CD8-positive, alpha-beta memory T cell (primary cell): ENCODE results near the gene ABHD13. TPM values are rescaled to one million over a fixed set of nuclear protein-coding genes. Genes with fewer than 3 reads are reported as not detected.

ENCODE experiments used
- CTCF ChIA-PET: fragments of 350-600 bp; sonication (Branson Sonifier 250); formaldehyde crosslinking; loops from one replicate; lab custom pipeline; 2021; ENCODE audit warnings: antibody characterized with exemption; lab: Charles Lee
- POLR2A ChIA-PET: fragments of 350-600 bp; sonication (Branson Sonifier 250); formaldehyde crosslinking; loops from one replicate; lab custom pipeline; 2021; ENCODE audit warnings: antibody characterized with exemption; lab: Charles Lee
- DNase-seq, 5 donors: peaks; one replicate each; pipeline versions ENCODE4 v3.0.0 to v3.0.0-alpha.2; 2020 to 2022; ENCODE audit warnings: mixed read lengths in 1 of 5
- H3K27ac ChIP-seq: one replicate; pipeline ENCODE4 v1.7.0; 2013; ENCODE audit warnings: low read depth, mild to moderate bottlenecking, low read length, moderate library complexity
- H3K27me3 ChIP-seq: 2 replicates; pipeline ENCODE4 v1.7.0; 2013; ENCODE audit warnings: low read length, mild to moderate bottlenecking; ENCODE audit not compliant: insufficient read depth, poor library complexity, severe bottlenecking
- H3K36me3 ChIP-seq: 2 replicates; pipeline ENCODE4 v1.7.0; 2013; ENCODE audit warnings: mild to moderate bottlenecking, low read length, moderate library complexity; ENCODE audit not compliant: insufficient read depth
- H3K4me1 ChIP-seq: 2 replicates; pipeline ENCODE4 v1.7.0; 2013; ENCODE audit warnings: mild to moderate bottlenecking, low read length, moderate library complexity; ENCODE audit not compliant: insufficient read depth
- H3K4me3 ChIP-seq: 2 replicates; pipeline ENCODE4 v1.7.0; 2013; ENCODE audit warnings: mild to moderate bottlenecking, low read length
- H3K9me3 ChIP-seq: 2 replicates; pipeline ENCODE4 v1.7.0; 2013; ENCODE audit warnings: mild to moderate bottlenecking, low read length
- H3K27ac Mint-ChIP-seq, 8 donors: one replicate each; pipeline ENCODE4 v1.8.0; 2020 to 2021; ENCODE audit warnings: mixed read lengths in 8 of 8, mild to moderate bottlenecking in 6 of 8, inconsistent platforms in 3 of 8, moderate library complexity in 3 of 8
- H3K27me3 Mint-ChIP-seq, 2 donors: one replicate each; pipeline ENCODE4 v1.8.0; 2020 to 2021; ENCODE audit warnings: mixed read lengths in 2 of 2, mild to moderate bottlenecking in 1 of 2, moderate library complexity in 1 of 2
- H3K36me3 Mint-ChIP-seq, 3 donors: one replicate each; pipeline ENCODE4 v1.8.0; 2020 to 2021; ENCODE audit warnings: mixed read lengths in 3 of 3, inconsistent platforms in 1 of 3, mild to moderate bottlenecking in 1 of 3
- H3K4me1 Mint-ChIP-seq, 3 donors: one replicate each; pipeline ENCODE4 v1.8.0; 2020 to 2021; ENCODE audit warnings: mixed read lengths in 3 of 3, inconsistent platforms in 1 of 3, mild to moderate bottlenecking in 1 of 3
- H3K4me3 Mint-ChIP-seq, 7 donors: one replicate each; pipeline ENCODE4 v1.8.0; 2020 to 2021; ENCODE audit warnings: mixed read lengths in 7 of 7, mild to moderate bottlenecking in 6 of 7, moderate library complexity in 4 of 7, inconsistent platforms in 2 of 7
- H3K9me3 Mint-ChIP-seq, 5 donors: one replicate each; pipeline ENCODE4 v1.8.0; 2020 to 2022; ENCODE audit warnings: mixed read lengths in 5 of 5, mild to moderate bottlenecking in 3 of 5, moderate library complexity in 2 of 5, inconsistent platforms in 1 of 5
- polyA plus RNA-seq: library from polyadenylated mRNA; unstranded; fragments of 300-500 nt; fragmentation: Illumina TruSeq; gene quantifications from one replicate; pipeline ENCODE4 v1.2.3, GENCODE V29; 2021
- total RNA-seq, 2 experiments: library from RNA; stranded (reverse); gene quantifications; one replicate each; pipeline ENCODE4 v1.2.3, GENCODE V29; 2021

ABHD13 gene
- total and polyA plus RNA-seq, 3 experiments from 2014 or later: 6.9 to 10.3 (median 7.4) TPM

GRCh38 chr13:108193806-108194205, 24.4 kb upstream of the ABHD13 start:
- Histone ChIP-seq H3K36me3 (no peaks in the 10 kb centered on the region), H3K4me3 (no peak overlapping the region), H3K9me3 (no peaks in the 10 kb centered on the region), H3K4me1 (no peaks in the 10 kb centered on the region), H3K27ac (no peak overlapping the region), H3K27me3 (no peaks in the 10 kb centered on the region)
- no peaks in the 10 kb centered on the region for H3K4me1 Mint-ChIP-seq
- H3K27ac Mint-ChIP-seq: no peak overlapping the region
- H3K36me3 Mint-ChIP-seq: peaks cover 0 to 6% (median 0%) of the 10 kb centered on the region in 3 donors
- no peak for DNase-seq
- H3K4me3 Mint-ChIP-seq: no peak overlapping the region
- H3K27me3 Mint-ChIP-seq: peaks cover 12 to 40% of the 10 kb centered on the region in 2 donors
- ChIA-PET CTCF (no interaction called here), POLR2A (no interaction called here)
- H3K9me3 Mint-ChIP-seq: peaks cover 0 to 7% (median 3%) of the 10 kb centered on the region in 5 donors

- ChIA-PET POLR2A (interaction anchor here (0.7 kb wide), 1 partner anchor 117 kb away, joined by 3 read pairs; no protein-coding TSS in a partner anchor), CTCF (no interaction called here)
- Mint-ChIP-seq H3K36me3 (peaks cover 0 to 6% (median 0%) of the 10 kb centered on the region in 3 donors), H3K9me3 (peaks cover 0 to 7% (median 3%) of the 10 kb centered on the region in 5 donors), H3K4me1 (no peaks in the 10 kb centered on the region), H3K27ac (no peak overlapping the region), H3K27me3 (peaks cover 14 to 38% of the 10 kb centered on the region in 2 donors), H3K4me3 (no peak overlapping the region)
- Histone ChIP-seq H3K4me3 (no peak overlapping the region), H3K27me3 (no peaks in the 10 kb centered on the region), H3K36me3 (no peaks in the 10 kb centered on the region), H3K4me1 (no peaks in the 10 kb centered on the region), H3K9me3 (no peaks in the 10 kb centered on the region), H3K27ac (no peak overlapping the region)
- no peak for DNase-seq
These were observed 23.7 kb upstream of the ABHD13 start for GRCh38 chr13:108194435-108194936.

GRCh38 chr13:108195146-108195545, 23.0 kb upstream of the ABHD13 start:
- CTCF ChIA-PET: no interaction called here
- no peaks in the 10 kb centered on the region for H3K36me3 ChIP-seq
- H3K27me3 Mint-ChIP-seq: peaks cover 10 to 36% of the 10 kb centered on the region in 2 donors

GRCh38 chr13:108195861-108196260, 22.3 kb upstream of the ABHD13 start:
- no peak overlapping the region for H3K27ac Mint-ChIP-seq
- no peak for DNase-seq
- no peak overlapping the region for H3K4me3 Mint-ChIP-seq
- H3K36me3 Mint-ChIP-seq: peaks cover 0 to 6% (median 0%) of the 10 kb centered on the region in 3 donors
- H3K27ac ChIP-seq: no peak overlapping the region
- no peaks in the 10 kb centered on the region for H3K4me1 Mint-ChIP-seq
- H3K4me3 ChIP-seq: no peak overlapping the region
- peaks cover 7 to 31% of the 10 kb centered on the region in 2 donors for H3K27me3 Mint-ChIP-seq
- ChIA-PET POLR2A (no interaction called here), CTCF (no interaction called here)
- H3K9me3 ChIP-seq: no peaks in the 10 kb centered on the region
- H3K36me3 ChIP-seq: no peaks in the 10 kb centered on the region
- no peaks in the 10 kb centered on the region for H3K27me3 ChIP-seq
- peaks cover 0 to 7% (median 3%) of the 10 kb centered on the region in 5 donors for H3K9me3 Mint-ChIP-seq
- no peaks in the 10 kb centered on the region for H3K4me1 ChIP-seq

More at GRCh38 chr13:108195146-108195545, 23.0 kb upstream of the ABHD13 start:
- peaks cover 0 to 6% (median 0%) of the 10 kb centered on the region in 3 donors for H3K36me3 Mint-ChIP-seq
- no peaks in the 10 kb centered on the region for H3K4me1 Mint-ChIP-seq
- no peak overlapping the region for H3K4me3 Mint-ChIP-seq
- no peak overlapping the region for H3K4me3 ChIP-seq
- POLR2A ChIA-PET: no interaction called here
- no peak overlapping the region for H3K27ac Mint-ChIP-seq
- no peak overlapping the region for H3K27ac ChIP-seq
- DNase-seq: no peak
- peaks cover 0 to 7% (median 3%) of the 10 kb centered on the region in 5 donors for H3K9me3 Mint-ChIP-seq
- no peaks in the 10 kb centered on the region for H3K4me1 ChIP-seq
- H3K27me3 ChIP-seq: no peaks in the 10 kb centered on the region
- H3K9me3 ChIP-seq: no peaks in the 10 kb centered on the region

- H3K27ac ChIP-seq: no peak overlapping the region
- H3K27ac Mint-ChIP-seq: no peak overlapping the region
- no peaks in the 10 kb centered on the region for H3K36me3 ChIP-seq
- POLR2A ChIA-PET: no interaction called here
- H3K27me3 Mint-ChIP-seq: peaks cover 10 to 35% of the 10 kb centered on the region in 2 donors
- DNase-seq: no peak
- CTCF ChIA-PET: no interaction called here
- no peaks in the 10 kb centered on the region for H3K4me1 ChIP-seq
- H3K4me3 ChIP-seq: no peak overlapping the region
- no peak overlapping the region for H3K4me3 Mint-ChIP-seq
- H3K4me1 Mint-ChIP-seq: peaks cover 0 to 3% (median 0%) of the 10 kb centered on the region in 3 donors
- no peaks in the 10 kb centered on the region for H3K9me3 ChIP-seq
- H3K9me3 Mint-ChIP-seq: peaks cover 0 to 4% (median 2%) of the 10 kb centered on the region in 5 donors
- peaks cover 0 to 6% (median 2%) of the 10 kb centered on the region in 3 donors for H3K36me3 Mint-ChIP-seq
- no peaks in the 10 kb centered on the region for H3K27me3 ChIP-seq
These were observed 17.3 kb upstream of the ABHD13 start for GRCh38 chr13:108200781-108201398.

GRCh38 chr13:108210551-108210950, 7.6 kb upstream of the ABHD13 start:
- H3K4me1 Mint-ChIP-seq: peaks cover 10 to 17% (median 15%) of the 10 kb centered on the region in 3 donors
- Histone ChIP-seq H3K4me3 (no peak overlapping the region), H3K27ac (no peak overlapping the region), H3K27me3 (no peaks in the 10 kb centered on the region), H3K4me1 (peaks cover 7% of the 10 kb centered on the region), H3K36me3 (no peaks in the 10 kb centered on the region), H3K9me3 (peaks cover 15% of the 10 kb centered on the region)
- no peak overlapping the region for H3K27ac Mint-ChIP-seq
- no peak for DNase-seq
- peaks cover under 1 to 2% of the 10 kb centered on the region in 2 donors for H3K27me3 Mint-ChIP-seq
- peaks cover 13 to 30% (median 23%) of the 10 kb centered on the region in 3 donors for H3K36me3 Mint-ChIP-seq
- ChIA-PET POLR2A (no interaction called here), CTCF (interaction anchor here (1.4 kb wide), 1 partner anchor 14 kb away, joined by 3 read pairs; no protein-coding TSS in a partner anchor)
- peaks cover 16 to 37% (median 32%) of the 10 kb centered on the region in 5 donors for H3K9me3 Mint-ChIP-seq
- peak overlapping the region in 1 of 7 donors; percentile 13 for H3K4me3 Mint-ChIP-seq

GRCh38 chr13:108212886-108213285, 5.3 kb upstream of the ABHD13 start:
- Mint-ChIP-seq H3K36me3 (peaks cover 13 to 30% (median 24%) of the 10 kb centered on the region in 3 donors), H3K9me3 (peaks cover 14 to 29% (median 25%) of the 10 kb centered on the region in 5 donors), H3K4me3 (peak overlapping the region in 1 of 7 donors; percentile 35), H3K4me1 (peaks cover 26 to 38% (median 32%) of the 10 kb centered on the region in 3 donors), H3K27ac (peak overlapping the region in 2 of 8 donors; percentile 12 to 100), H3K27me3 (peaks cover 0 to 1% of the 10 kb centered on the region in 2 donors)
- Histone ChIP-seq H3K27me3 (no peaks in the 10 kb centered on the region), H3K4me3 (no peak overlapping the region), H3K4me1 (peaks cover 29% of the 10 kb centered on the region), H3K36me3 (no peaks in the 10 kb centered on the region), H3K27ac (no peak overlapping the region), H3K9me3 (peaks cover 15% of the 10 kb centered on the region)
- no peak for DNase-seq
- CTCF ChIA-PET: no interaction called here
- POLR2A ChIA-PET: no interaction called here

- Mint-ChIP-seq H3K36me3 (peaks cover 13 to 31% (median 25%) of the 10 kb centered on the region in 3 donors), H3K9me3 (peaks cover 9 to 21% (median 17%) of the 10 kb centered on the region in 5 donors), H3K4me1 (peaks cover 29 to 45% (median 36%) of the 10 kb centered on the region in 3 donors), H3K27ac (peak overlapping the region; percentile 52 to 100 (median 92)), H3K4me3 (peak overlapping the region; percentile 49 to 90 (median 82)), H3K27me3 (peaks cover 0 to 6% of the 10 kb centered on the region in 2 donors)
- Histone ChIP-seq H3K27me3 (no peaks in the 10 kb centered on the region), H3K9me3 (peaks cover 14% of the 10 kb centered on the region), H3K4me3 (no peak overlapping the region), H3K27ac (no peak overlapping the region), H3K36me3 (no peaks in the 10 kb centered on the region), H3K4me1 (peaks cover 29% of the 10 kb centered on the region)
- ChIA-PET POLR2A (no interaction called here), CTCF (no interaction called here)
- no peak for DNase-seq
These were observed 4.2 kb upstream of the ABHD13 start for GRCh38 chr13:108213946-108214345.
